Endothelial cell of umbilical vein (primary cell): ENCODE data around the gene CFAP100. TPM values are rescaled to one million over a fixed set of nuclear protein-coding genes. Genes with fewer than 3 reads are reported as not detected.

Experiments
- BruUV-seq: library from RNA; stranded (reverse); fragments of 400-500 nt; replicated peaks from 2 replicates; lab custom pipeline; 2021; lab: Mats Ljungman, UMichigan
- CTCF ChIA-PET: fragments of 300-600, 350-600 bp; sonication (Branson Sonifier 250); formaldehyde crosslinking; loops from one replicate; lab custom pipeline; 2021; ENCODE audit warnings: antibody characterized with exemption, inconsistent platforms; lab: Charles Lee
- POLR2A ChIA-PET: fragments of 300-600, 350-600 bp; sonication (Branson Sonifier 250); formaldehyde crosslinking; loops from one replicate; lab custom pipeline; 2021; ENCODE audit warnings: antibody characterized with exemption, inconsistent platforms; lab: Charles Lee
- DNase-seq: peaks from one replicate; pipeline ENCODE4 v3.0.0-alpha.2; 2011; ENCODE audit warnings: low read depth, low spot score
- FAIRE-seq: peaks from 2 replicates; lab custom pipeline; 2011; peaks lifted over from hg19 to GRCh38; lab: Jason Lieb, UNC
- H2AFZ ChIP-seq: 2 replicates; pipeline ENCODE4 v1.6.0; 2012; ENCODE audit warnings: low read depth, low read length, control low read depth, inconsistent platforms
- H3K27ac ChIP-seq: 2 replicates; pipeline ENCODE4 v1.5.1; 2011; ENCODE audit warnings: low read depth, mild to moderate bottlenecking, control low read depth, low read length, moderate library complexity; ENCODE audit not compliant: insufficient read depth
- H3K27me3 ChIP-seq, 2 experiments: 2 replicates each; pipeline versions ENCODE4 v1.6.0 to v1.6.1; 2011; ENCODE audit warnings: low read length in 2 of 2, mixed read lengths in 1 of 2; ENCODE audit not compliant: control insufficient read depth in 2 of 2, insufficient read depth in 2 of 2
- H3K36me3 ChIP-seq, 2 experiments: 2 replicates in 1 of 2; 3 replicates in 1 of 2; pipeline ENCODE4 v1.5.1; 2011; ENCODE audit warnings: low read length in 2 of 2, mild to moderate bottlenecking in 1 of 2, moderate library complexity in 1 of 2; ENCODE audit not compliant: control insufficient read depth in 2 of 2, insufficient read depth in 2 of 2; ENCODE audit errors: extremely low read depth in 1 of 2
- H3K4me1 ChIP-seq: 3 replicates; pipeline ENCODE4 v1.5.1; 2011; ENCODE audit warnings: mild to moderate bottlenecking, low read length; ENCODE audit not compliant: control insufficient read depth, insufficient read depth; ENCODE audit errors: extremely low read depth
- H3K4me2 ChIP-seq: 2 replicates; pipeline ENCODE4 v1.6.1; 2011; ENCODE audit warnings: low read length, control low read depth, mixed read lengths; ENCODE audit not compliant: insufficient read depth
- H3K4me3 ChIP-seq, 3 experiments: fragments of 200-600 bp in 1 of 3; sonication (generic), shearing (Covaris generic) in 1 of 3; replicated peaks in 1 of 3; 2 replicates each; pipeline ENCODE4 v1.5.1; 2011 to 2016; ENCODE audit warnings: control low read depth in 3 of 3, low read length in 3 of 3, mild to moderate bottlenecking in 2 of 3, inconsistent platforms in 1 of 3, low read depth in 1 of 3, moderate library complexity in 1 of 3; ENCODE audit not compliant: insufficient read depth in 1 of 3
- H3K79me2 ChIP-seq: 2 replicates; pipeline ENCODE4 v1.6.0; 2012; ENCODE audit warnings: low read length, inconsistent platforms; ENCODE audit not compliant: control insufficient read depth, insufficient read depth
- H3K9ac ChIP-seq: replicated peaks from 2 replicates; pipeline ENCODE3; 2011; ENCODE audit warnings: low read length, control low read depth; ENCODE audit not compliant: insufficient read depth; ENCODE audit errors: extremely low read depth
- H3K9me1 ChIP-seq: replicated peaks from 3 replicates; pipeline ENCODE4 v1.6.0; 2011; ENCODE audit warnings: mild to moderate bottlenecking, low read length; ENCODE audit not compliant: control insufficient read depth, insufficient read depth; ENCODE audit errors: extremely low read depth
- H3K9me3 ChIP-seq: replicated peaks from 2 replicates; pipeline ENCODE4 v1.5.1; 2012; ENCODE audit warnings: low read length, inconsistent platforms; ENCODE audit not compliant: control insufficient read depth, insufficient read depth
- H4K20me1 ChIP-seq: replicated peaks from 2 replicates; pipeline ENCODE3; 2011; ENCODE audit warnings: mild to moderate bottlenecking, low read length; ENCODE audit not compliant: control insufficient read depth, insufficient read depth; ENCODE audit errors: extremely low read depth
- EZH2 ChIP-seq: IDR thresholded peaks from 2 replicates; pipeline ENCODE4 v1.6.1; 2012; ENCODE audit warnings: borderline replicate concordance, low read depth, mild to moderate bottlenecking, moderate library complexity, low read length, inconsistent platforms; ENCODE audit not compliant: severe bottlenecking
- FOS ChIP-seq: IDR thresholded peaks from 2 replicates; pipeline ENCODE4 v1.6.1; 2011; ENCODE audit warnings: mild to moderate bottlenecking, low read length, moderate library complexity, borderline replicate concordance; ENCODE audit not compliant: insufficient read depth
- GATA2 ChIP-seq: IDR thresholded peaks from 2 replicates; pipeline ENCODE4 v1.7.0; 2011; ENCODE audit warnings: low read depth, mild to moderate bottlenecking, moderate library complexity, mixed read lengths, low read length; ENCODE audit not compliant: insufficient read length, insufficient read depth
- JUN ChIP-seq: IDR thresholded peaks from 2 replicates; pipeline ENCODE4 v1.6.1; 2011; ENCODE audit warnings: borderline replicate concordance, low read depth; ENCODE audit not compliant: insufficient read length, insufficient read depth
- MYC ChIP-seq: IDR thresholded peaks from one replicate; pipeline ENCODE4 v1.6.1; 2011; ENCODE audit warnings: mild to moderate bottlenecking, low read depth, low read length
- POLR2A ChIP-seq: IDR thresholded peaks from 2 replicates; pipeline ENCODE4 v1.6.1; 2012; ENCODE audit warnings: low read depth, mild to moderate bottlenecking, control low read depth, low read length
- POLR2AphosphoS5 ChIP-seq: IDR thresholded peaks from 2 replicates; pipeline ENCODE4 v1.6.1; 2012; ENCODE audit warnings: low read depth, mild to moderate bottlenecking, control low read depth, low read length, moderate library complexity; ENCODE audit not compliant: insufficient read depth
- dilution Hi-C: fragments of 300-500 bp; cut with MboI; formaldehyde crosslinking; loops from one replicate; pipeline ENCODE4 v1.15.0; 2019; ENCODE audit warnings: low sequenced_read_pairs; ENCODE audit not compliant: extremely low pct_ligation_motif_present
- intact Hi-C: fragments of 100-400 bp; cut with micrococcal nuclease; formaldehyde crosslinking; loops from one replicate; pipeline ENCODE4 v1.10.0; 2022
- polyA plus RNA-seq, 4 experiments: library from polyadenylated mRNA; depleted of rRNA in 3 of 4; stranded (reverse) in 3 of 4; unstranded in 1 of 4; fragments of >200 nt; gene quantifications; 2 replicates each; pipeline versions ENCODE4 v1.2.1 to v1.2.3, GENCODE V29; 2011 to 2012; ENCODE audit warnings: missing spikeins in 1 of 4
- total RNA-seq: library from RNA; stranded (reverse); gene quantifications from 2 replicates; pipeline ENCODE4 v1.2.3, GENCODE V29; 2021
- TF ChIP-seq, protein P1 (sequence below): IDR thresholded peaks from 2 replicates; pipeline ENCODE4 v1.6.1; 2011; ENCODE audit not compliant: insufficient read depth, insufficient read length
- TF ChIP-seq, protein P2 (sequence below), 2 donors: IDR thresholded peaks; 1 replicate in 1 of 2; 2 replicates in 1 of 2; pipeline ENCODE4 v1.5.1; 2011; ENCODE audit warnings: low read length in 2 of 2, mild to moderate bottlenecking in 2 of 2, moderate library complexity in 2 of 2, control low read depth in 1 of 2, inconsistent platforms in 1 of 2, low read depth in 1 of 2; ENCODE audit not compliant: insufficient read depth in 1 of 2; ENCODE audit errors: extremely low read depth in 1 of 2

The CFAP100 gene
- total and polyA plus RNA-seq, 2 donors (not counting 3 experiments of a cell fraction or from before 2014, with no cell fraction given), result not detected

DNA sequence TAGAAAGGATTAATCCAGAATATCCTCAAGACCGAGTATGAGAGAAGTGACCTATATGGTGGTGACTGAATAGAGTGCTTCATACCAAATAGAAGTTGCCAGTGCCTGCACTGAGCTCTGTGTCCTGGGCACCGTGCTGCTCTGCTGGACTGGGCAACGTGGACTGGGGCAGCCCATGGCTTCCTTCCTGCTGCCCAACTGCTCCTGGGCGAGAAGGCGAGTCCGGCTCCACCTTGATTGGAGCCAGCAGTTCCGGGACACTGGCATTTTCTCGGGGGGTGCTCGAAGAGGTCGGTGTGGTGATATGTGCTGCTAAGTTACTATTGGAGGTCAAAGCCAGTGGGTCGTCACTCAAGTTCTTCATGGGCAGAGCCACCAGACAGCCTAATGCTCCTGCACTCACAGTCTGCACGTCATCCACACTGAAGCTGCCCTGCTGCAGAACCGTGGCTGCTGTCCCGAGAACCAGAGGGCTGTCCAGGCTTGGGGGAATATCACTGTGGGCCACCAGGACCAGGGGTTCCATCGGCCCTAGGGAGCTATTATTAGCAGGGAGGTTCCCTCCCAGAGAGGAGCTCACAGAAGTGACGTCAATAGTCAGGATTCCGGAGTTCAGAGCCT, 66.9 kb downstream of the CFAP100 start:
- no peak for DNase-seq
- Histone ChIP-seq H3K79me2 (peaks cover 13% of the 10 kb centered on the region), H2AFZ (no peak overlapping the region), H3K27me3 (no peaks in the 10 kb centered on the region), H3K9me3 (no peaks in the 10 kb centered on the region), H3K9ac (no peak overlapping the region), H3K27ac (no peak overlapping the region), H3K4me3 (no peak overlapping the region), H3K4me2 (no peak overlapping the region), H4K20me1 (no peaks in the 10 kb centered on the region), H3K9me1 (no peaks in the 10 kb centered on the region), H3K4me1 (no peaks in the 10 kb centered on the region), H3K36me3 (peaks cover 24 to 52% of the 10 kb centered on the region in 2 experiments)
- no peak for FAIRE-seq
- no peak for TF ChIP-seq FOS
- no peak for TF ChIP-seq POLR2AphosphoS5
- TF ChIP-seq, protein P1, sequence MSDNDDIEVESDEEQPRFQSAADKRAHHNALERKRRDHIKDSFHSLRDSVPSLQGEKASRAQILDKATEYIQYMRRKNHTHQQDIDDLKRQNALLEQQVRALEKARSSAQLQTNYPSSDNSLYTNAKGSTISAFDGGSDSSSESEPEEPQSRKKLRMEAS, result no peak
- no peak for TF ChIP-seq EZH2
- TF ChIP-seq GATA2, result no peak
- no peak for TF ChIP-seq JUN
- CTCF ChIA-PET, result interaction anchor here (1.5 kb wide), 2 partner anchors 10 to 20 kb away, joined by 3 to 5 read pairs; no protein-coding TSS in a partner anchor
- dilution Hi-C loops (no loop called here), intact Hi-C loops (no loop called here)
- BruUV-seq, result no TSS peak
- POLR2A ChIA-PET, result no interaction called here

DNA sequence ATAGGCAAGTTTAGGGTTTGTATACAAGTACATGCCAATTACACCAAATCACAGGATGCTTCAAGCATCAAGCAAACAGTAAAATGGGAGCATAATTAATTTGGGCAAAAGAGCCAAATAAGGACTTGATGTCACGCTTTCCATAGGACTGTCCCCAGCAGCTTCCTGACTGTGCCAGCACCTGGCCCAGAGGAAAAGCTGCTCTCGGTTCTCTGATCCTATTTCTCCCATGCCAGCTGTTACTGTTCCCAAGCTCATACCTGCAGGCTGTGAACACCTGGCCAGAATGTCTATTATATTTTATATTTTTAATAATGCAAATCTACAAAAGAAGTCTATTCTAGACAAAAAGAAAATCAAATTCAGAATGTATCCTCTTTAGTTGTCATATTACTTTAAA, 68.8 kb downstream of the CFAP100 start:
- intact Hi-C loops, result no loop called here
- BruUV-seq, result no TSS peak
- Histone ChIP-seq H3K27ac (no peak overlapping the region), H3K9ac (no peak overlapping the region), H3K36me3 (peaks cover 23 to 64% of the 10 kb centered on the region in 2 experiments), H3K4me3 (no peak overlapping the region), H3K9me1 (no peaks in the 10 kb centered on the region), H3K79me2 (peaks cover 10% of the 10 kb centered on the region), H4K20me1 (no peaks in the 10 kb centered on the region), H3K4me1 (no peaks in the 10 kb centered on the region), H3K9me3 (no peaks in the 10 kb centered on the region), H3K4me2 (no peak overlapping the region), H3K27me3 (no peaks in the 10 kb centered on the region), H2AFZ (no peak overlapping the region)
- POLR2A ChIA-PET, result no interaction called here
- TF ChIP-seq, protein P1, result no peak
- TF ChIP-seq POLR2A (no peak), FOS (no peak), GATA2 (no peak), MYC (no peak), JUN (no peak), EZH2 (no peak), POLR2AphosphoS5 (no peak)
- TF ChIP-seq, protein P2, sequence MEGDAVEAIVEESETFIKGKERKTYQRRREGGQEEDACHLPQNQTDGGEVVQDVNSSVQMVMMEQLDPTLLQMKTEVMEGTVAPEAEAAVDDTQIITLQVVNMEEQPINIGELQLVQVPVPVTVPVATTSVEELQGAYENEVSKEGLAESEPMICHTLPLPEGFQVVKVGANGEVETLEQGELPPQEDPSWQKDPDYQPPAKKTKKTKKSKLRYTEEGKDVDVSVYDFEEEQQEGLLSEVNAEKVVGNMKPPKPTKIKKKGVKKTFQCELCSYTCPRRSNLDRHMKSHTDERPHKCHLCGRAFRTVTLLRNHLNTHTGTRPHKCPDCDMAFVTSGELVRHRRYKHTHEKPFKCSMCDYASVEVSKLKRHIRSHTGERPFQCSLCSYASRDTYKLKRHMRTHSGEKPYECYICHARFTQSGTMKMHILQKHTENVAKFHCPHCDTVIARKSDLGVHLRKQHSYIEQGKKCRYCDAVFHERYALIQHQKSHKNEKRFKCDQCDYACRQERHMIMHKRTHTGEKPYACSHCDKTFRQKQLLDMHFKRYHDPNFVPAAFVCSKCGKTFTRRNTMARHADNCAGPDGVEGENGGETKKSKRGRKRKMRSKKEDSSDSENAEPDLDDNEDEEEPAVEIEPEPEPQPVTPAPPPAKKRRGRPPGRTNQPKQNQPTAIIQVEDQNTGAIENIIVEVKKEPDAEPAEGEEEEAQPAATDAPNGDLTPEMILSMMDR (IDR thresholded peaks at IDR 0.05; ENCODE audit: extremely low read depth in 1 of 2, insufficient read depth in 1 of 2, low read depth in 1 of 2, low read length in 2 of 2), result no peak
- FAIRE-seq, result no peak
- no peak for DNase-seq
- CTCF ChIA-PET, result no interaction called here
- dilution Hi-C loops, result no loop called here
